ENCODE data around the gene SLC9A7.

Gene SLC9A7

GRCh38 chrX:46722742-46723568, 36.0 kb downstream of the SLC9A7 start:
- Histone ChIP-seq H3K23ac (ENCODE audit: low read length) (no peak overlapping the region), H3K27me3 (ENCODE audit: insufficient read depth, low read length) (no peaks in the 10 kb centered on the region), H3K4ac (ENCODE audit: low read depth, low read length) (no peak overlapping the region), H4K12ac (ENCODE audit: low read depth, low read length) (no peak overlapping the region), H4K8ac (ENCODE audit: low read depth, low read length) (no peak overlapping the region), H3K4me3 (ENCODE audit: low read depth, low read length) (no peak overlapping the region), H4K91ac (ENCODE audit: low read depth, low read length) (no peak overlapping the region), H3K79me1 (ENCODE audit: low read length) (no peaks in the 10 kb centered on the region), H3K79me2 (ENCODE audit: control insufficient read depth, insufficient read depth, low read length, poor library complexity) (no peaks in the 10 kb centered on the region), H2AFZ (ENCODE audit: insufficient read depth, low read length, poor library complexity) (no peak overlapping the region), H3K9ac (ENCODE audit: low read length) (no peak overlapping the region), H3K4me1 (ENCODE audit: control insufficient read depth in 1 of 2, insufficient read depth in 2 of 2, low read length in 2 of 2) (no peaks in the 10 kb centered on the region), H3K18ac (ENCODE audit: low read length) (no peak overlapping the region), H3K4me2 (ENCODE audit: low read length) (no peak overlapping the region), H3K27ac (ENCODE audit: low read depth, low read length) (no peak overlapping the region), H2BK12ac (ENCODE audit: low read length) (no peak overlapping the region), H3K9me3 (ENCODE audit: insufficient read depth, low read depth, low read length) (no peaks in the 10 kb centered on the region), H3K14ac (ENCODE audit: low read length) (no peak overlapping the region), H2BK120ac (ENCODE audit: insufficient read depth, low read length, poor library complexity) (no peak overlapping the region), H2BK5ac (ENCODE audit: low read depth, low read length, poor library complexity) (no peak overlapping the region), H2AK5ac (ENCODE audit: low read length) (no peak overlapping the region), H3K36me3 (ENCODE audit: control insufficient read depth in 1 of 2, insufficient read depth in 2 of 2, low read length in 2 of 2) (no peaks in the 10 kb centered on the region)
- no peak for DNase-seq
- WGBS (ENCODE audit: extremely low coverage, insufficient coverage, insufficient read length) = no CpG with 5 or more reads among the region's 7 CpGs

DNA sequence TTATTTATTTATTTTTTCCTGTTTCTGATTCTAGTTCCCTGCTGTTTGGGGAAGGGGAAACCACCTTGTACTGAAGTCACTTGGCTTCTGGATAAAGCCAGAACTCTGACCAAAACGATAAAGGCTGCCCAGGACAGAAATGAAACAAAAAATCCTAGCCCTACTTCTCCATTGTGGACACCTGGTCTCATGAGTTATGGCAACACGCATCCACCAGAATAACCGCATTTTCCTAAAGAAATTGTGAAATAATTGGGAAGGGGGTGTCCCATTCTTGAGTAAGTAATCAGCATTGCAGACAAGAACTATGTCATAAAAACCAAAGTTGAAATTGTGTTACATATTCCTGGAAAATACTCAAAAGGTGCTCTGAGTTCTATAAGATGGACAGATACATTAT, 42.1 kb downstream of the SLC9A7 start:
- Histone ChIP-seq H3K4ac (ENCODE audit: low read depth, low read length) (no peak overlapping the region), H3K14ac (ENCODE audit: low read length) (no peak overlapping the region), H3K27ac (ENCODE audit: low read depth, low read length) (no peak overlapping the region), H3K36me3 (ENCODE audit: control insufficient read depth in 1 of 2, insufficient read depth in 2 of 2, low read length in 2 of 2) (no peaks in the 10 kb centered on the region), H2BK12ac (ENCODE audit: low read length) (no peak overlapping the region), H2AK5ac (ENCODE audit: low read length) (no peak overlapping the region), H4K91ac (ENCODE audit: low read depth, low read length) (no peak overlapping the region), H3K79me1 (ENCODE audit: low read length) (no peaks in the 10 kb centered on the region), H4K12ac (ENCODE audit: low read depth, low read length) (no peak overlapping the region), H3K4me3 (ENCODE audit: low read depth, low read length) (no peak overlapping the region), H3K18ac (ENCODE audit: low read length) (no peak overlapping the region), H2BK5ac (ENCODE audit: low read depth, low read length, poor library complexity) (no peak overlapping the region), H2BK120ac (ENCODE audit: insufficient read depth, low read length, poor library complexity) (no peak overlapping the region), H2AFZ (ENCODE audit: insufficient read depth, low read length, poor library complexity) (no peak overlapping the region), H4K8ac (ENCODE audit: low read depth, low read length) (no peak overlapping the region), H3K4me1 (ENCODE audit: control insufficient read depth in 1 of 2, insufficient read depth in 2 of 2, low read length in 2 of 2) (no peaks in the 10 kb centered on the region), H3K23ac (ENCODE audit: low read length) (no peak overlapping the region), H3K79me2 (ENCODE audit: control insufficient read depth, insufficient read depth, low read length, poor library complexity) (no peaks in the 10 kb centered on the region), H3K9me3 (ENCODE audit: insufficient read depth, low read depth, low read length) (no peaks in the 10 kb centered on the region), H3K4me2 (ENCODE audit: low read length) (no peak overlapping the region), H3K9ac (ENCODE audit: low read length) (no peak overlapping the region), H3K27me3 (ENCODE audit: insufficient read depth, low read length) (no peaks in the 10 kb centered on the region)
- WGBS (ENCODE audit: extremely low coverage, insufficient coverage, insufficient read length) = no CpG with 5 or more reads among the region's 3 CpGs
- peak in 1 of 2 donors; percentile 46 for DNase-seq

DNA sequence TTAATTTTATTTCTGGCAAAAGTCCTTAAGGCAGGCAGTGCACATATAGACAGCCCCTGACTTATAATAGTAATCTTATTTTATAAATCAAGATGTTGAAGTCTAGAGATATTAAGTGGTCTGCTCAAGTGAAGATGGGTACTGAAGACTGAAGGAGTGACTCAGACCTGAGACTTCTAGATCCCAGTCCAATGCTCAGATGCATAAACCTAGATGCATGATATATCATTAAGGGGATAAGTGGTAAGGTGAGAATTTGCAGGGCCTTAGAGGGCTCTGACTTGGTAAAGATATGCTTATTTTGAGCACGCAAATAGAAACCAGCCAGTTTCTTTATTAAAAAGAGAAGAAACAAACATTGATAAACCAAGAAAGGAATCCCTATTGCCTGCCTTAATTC, 42.9 kb downstream of the SLC9A7 start:
- Histone ChIP-seq H2AFZ (ENCODE audit: insufficient read depth, low read length, poor library complexity) (no peak overlapping the region), H2BK120ac (ENCODE audit: insufficient read depth, low read length, poor library complexity) (no peak overlapping the region), H3K4ac (ENCODE audit: low read depth, low read length) (no peak overlapping the region), H3K27ac (ENCODE audit: low read depth, low read length) (no peak overlapping the region), H3K4me1 (ENCODE audit: control insufficient read depth in 1 of 2, insufficient read depth in 2 of 2, low read length in 2 of 2) (peaks cover under 1 to 2% of the 10 kb centered on the region in 2 experiments), H3K18ac (ENCODE audit: low read length) (no peak overlapping the region), H3K14ac (ENCODE audit: low read length) (no peak overlapping the region), H2AK5ac (ENCODE audit: low read length) (no peak overlapping the region), H2BK12ac (ENCODE audit: low read length) (no peak overlapping the region), H4K91ac (ENCODE audit: low read depth, low read length) (no peak overlapping the region), H3K79me1 (ENCODE audit: low read length) (no peaks in the 10 kb centered on the region), H3K4me3 (ENCODE audit: low read depth, low read length) (no peak overlapping the region), H3K36me3 (ENCODE audit: control insufficient read depth in 1 of 2, insufficient read depth in 2 of 2, low read length in 2 of 2) (no peaks in the 10 kb centered on the region), H3K79me2 (ENCODE audit: control insufficient read depth, insufficient read depth, low read length, poor library complexity) (no peaks in the 10 kb centered on the region), H3K23ac (ENCODE audit: low read length) (no peak overlapping the region), H3K9ac (ENCODE audit: low read length) (no peak overlapping the region), H3K9me3 (ENCODE audit: insufficient read depth, low read depth, low read length) (no peaks in the 10 kb centered on the region), H4K8ac (ENCODE audit: low read depth, low read length) (no peak overlapping the region), H4K12ac (ENCODE audit: low read depth, low read length) (no peak overlapping the region), H3K4me2 (ENCODE audit: low read length) (no peak overlapping the region), H3K27me3 (ENCODE audit: insufficient read depth, low read length) (no peaks in the 10 kb centered on the region), H2BK5ac (ENCODE audit: low read depth, low read length, poor library complexity) (no peak overlapping the region)
- WGBS (ENCODE audit: extremely low coverage, insufficient coverage, insufficient read length) = no CpG with 5 or more reads among the region's 1 CpG
- DNase-seq = no peak

DNA sequence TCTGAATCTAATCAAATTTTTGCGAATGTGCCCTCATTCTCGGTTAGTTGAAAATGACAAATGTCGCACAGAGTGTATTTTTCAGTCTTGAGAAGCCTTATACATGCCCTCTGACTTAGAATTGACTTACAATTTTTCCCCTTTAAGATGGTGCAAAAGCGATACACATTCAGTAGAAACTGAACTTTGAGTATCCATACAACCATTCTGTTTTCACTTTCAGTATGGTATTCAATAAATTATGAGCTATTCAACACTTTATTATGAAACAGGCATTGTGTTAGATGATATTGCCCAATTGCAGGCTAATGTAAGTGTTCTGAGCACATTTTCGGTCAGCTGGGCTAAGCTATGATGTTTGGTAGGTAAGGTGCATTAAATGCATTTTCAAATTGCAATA, 43.4 kb downstream of the SLC9A7 start:
- Histone ChIP-seq H3K9me3 (ENCODE audit: insufficient read depth, low read depth, low read length) (no peaks in the 10 kb centered on the region), H2BK5ac (ENCODE audit: low read depth, low read length, poor library complexity) (no peak overlapping the region), H3K36me3 (ENCODE audit: control insufficient read depth in 1 of 2, insufficient read depth in 2 of 2, low read length in 2 of 2) (no peaks in the 10 kb centered on the region), H3K27me3 (ENCODE audit: insufficient read depth, low read length) (no peaks in the 10 kb centered on the region), H3K14ac (ENCODE audit: low read length) (no peak overlapping the region), H3K18ac (ENCODE audit: low read length) (no peak overlapping the region), H3K79me1 (ENCODE audit: low read length) (no peaks in the 10 kb centered on the region), H3K23ac (ENCODE audit: low read length) (no peak overlapping the region), H2AK5ac (ENCODE audit: low read length) (no peak overlapping the region), H3K4me1 (ENCODE audit: control insufficient read depth in 1 of 2, insufficient read depth in 2 of 2, low read length in 2 of 2) (peaks cover 3 to 7% of the 10 kb centered on the region in 2 experiments), H3K4me2 (ENCODE audit: low read length) (no peak overlapping the region), H4K91ac (ENCODE audit: low read depth, low read length) (no peak overlapping the region), H4K8ac (ENCODE audit: low read depth, low read length) (no peak overlapping the region), H3K4ac (ENCODE audit: low read depth, low read length) (no peak overlapping the region), H2BK12ac (ENCODE audit: low read length) (no peak overlapping the region), H2AFZ (ENCODE audit: insufficient read depth, low read length, poor library complexity) (no peak overlapping the region), H3K4me3 (ENCODE audit: low read depth, low read length) (no peak overlapping the region), H3K27ac (ENCODE audit: low read depth, low read length) (no peak overlapping the region), H3K79me2 (ENCODE audit: control insufficient read depth, insufficient read depth, low read length, poor library complexity) (no peaks in the 10 kb centered on the region), H2BK120ac (ENCODE audit: insufficient read depth, low read length, poor library complexity) (no peak overlapping the region), H4K12ac (ENCODE audit: low read depth, low read length) (no peak overlapping the region), H3K9ac (ENCODE audit: low read length) (no peak overlapping the region)
- no CpG with 5 or more reads among the region's 5 CpGs for WGBS (ENCODE audit: extremely low coverage, insufficient coverage, insufficient read length)
- no peak for DNase-seq
